LNCaP clone FGC (cell line): ENCODE measurements around the gene GPC3.

Experiments used
- DNase-seq: peaks from one replicate; pipeline ENCODE4 v3.0.0-alpha.2; 2011; ENCODE audit warnings: low read depth
- H3K4me3 ChIP-seq: 2 replicates; pipeline ENCODE4 v1.5.1; 2011; ENCODE audit warnings: mild to moderate bottlenecking, low read depth, low read length, control low read depth
- CTCF ChIP-seq: IDR thresholded peaks from 2 replicates; pipeline ENCODE4 v1.5.1; 2012; ENCODE audit warnings: mild to moderate bottlenecking; ENCODE audit not compliant: control insufficient read depth, insufficient read depth; ENCODE audit errors: extremely low read depth

GPC3 gene

GRCh38 chrX:133864236-133864635, 121.2 kb downstream of the GPC3 start:
- TF ChIP-seq CTCF, result no peak
- DNase-seq, result no peak
- no peak overlapping the region for H3K4me3 ChIP-seq

DNA sequence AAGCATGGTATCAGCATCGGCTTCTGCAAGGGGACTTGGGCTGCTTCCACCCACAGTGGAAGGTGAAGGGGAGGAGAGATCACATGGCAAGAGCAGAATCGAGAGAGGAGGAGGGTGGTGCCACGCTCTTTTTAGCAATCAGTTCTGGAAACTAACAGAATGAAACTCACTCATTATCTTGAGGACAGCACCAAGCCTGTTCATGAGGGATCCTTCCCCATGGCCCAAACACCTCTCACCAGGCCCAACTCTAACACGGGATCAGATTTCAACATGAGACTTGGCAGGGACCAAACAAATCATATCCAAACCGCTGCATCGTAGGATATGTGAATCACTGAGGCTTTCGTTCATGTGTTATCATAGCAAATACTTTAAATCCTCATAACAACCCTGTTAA, 125.5 kb downstream of the GPC3 start:
- TF ChIP-seq CTCF, result no peak
- DNase-seq, result no peak

GRCh38 chrX:133859336-133859735, 126.1 kb downstream of the GPC3 start:
- no peak for TF ChIP-seq CTCF
- DNase-seq, result no peak
- no peak overlapping the region for H3K4me3 ChIP-seq

More for the DNA sequence above, 125.5 kb downstream of the GPC3 start:
- no peak overlapping the region for H3K4me3 ChIP-seq

- no peak for TF ChIP-seq CTCF
- no peak overlapping the region for H3K4me3 ChIP-seq
- no peak for DNase-seq
Observed at GRCh38 chrX:133857640-133858269, 127.6 kb downstream of the GPC3 start.

GRCh38 chrX:133856819-133857218, 128.6 kb downstream of the GPC3 start:
- DNase-seq, result no peak
- H3K4me3 ChIP-seq, result no peak overlapping the region
- no peak for TF ChIP-seq CTCF

- no peak for TF ChIP-seq CTCF
- no peak overlapping the region for H3K4me3 ChIP-seq
- DNase-seq, result no peak
Observed at GRCh38 chrX:133854290-133854689, 131.1 kb downstream of the GPC3 start.

DNA sequence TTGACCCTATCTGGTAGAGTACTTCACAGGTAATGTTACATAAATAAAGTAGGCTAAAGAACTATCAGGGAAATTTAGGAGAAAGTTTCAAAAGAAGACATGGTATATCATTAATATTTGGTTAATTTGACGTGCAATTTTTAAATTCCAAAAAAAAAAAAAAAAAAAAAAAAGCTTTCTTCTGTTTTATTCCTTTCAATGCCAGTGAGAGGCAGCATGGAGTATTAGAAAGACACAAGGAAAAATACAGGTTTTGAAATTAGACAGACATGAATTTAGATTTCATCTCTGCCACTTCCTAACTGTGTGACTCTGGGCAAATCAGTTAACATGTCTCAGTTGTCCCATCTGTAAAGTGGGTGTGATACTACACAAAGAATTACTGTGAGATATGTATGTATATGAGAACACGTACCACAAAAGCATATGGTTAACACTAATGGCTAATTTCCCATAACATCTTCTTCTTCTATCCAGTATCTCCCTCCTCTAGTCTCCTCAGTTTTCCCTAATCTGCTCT, 132.5 kb downstream of the GPC3 start:
- no peak overlapping the region for H3K4me3 ChIP-seq
- 0 out of 2 replicates have a peak, but pooled peaks have one; percentile 6 for TF ChIP-seq CTCF
- DNase-seq, result no peak
